GM20000 (cell line): ENCODE data around the gene NEGR1.

Source experiments
- DNase-seq: peaks from one replicate; pipeline ENCODE4 v3.0.0; 2012; ENCODE audit warnings: low spot score
- CTCF ChIP-seq: IDR thresholded peaks from 2 replicates; pipeline ENCODE4 v1.5.1; 2012; ENCODE audit warnings: mild to moderate bottlenecking, control low read depth; ENCODE audit errors: extremely low read depth, missing control alignments

Gene NEGR1

GRCh38 chr1:72105201-72105600 lies 177.1 kb downstream of the NEGR1 start:
- no peak for TF ChIP-seq CTCF
- no peak for DNase-seq

GRCh38 chr1:72101840-72102632 lies 180.3 kb downstream of the NEGR1 start:
- no peak for DNase-seq
- no peak for TF ChIP-seq CTCF

- no peak for DNase-seq
- no peak for TF ChIP-seq CTCF
Observed at GRCh38 chr1:72100771-72101170, 181.6 kb downstream of the NEGR1 start.

GRCh38 chr1:72097851-72098570 lies 184.3 kb downstream of the NEGR1 start:
- no peak for TF ChIP-seq CTCF
- DNase-seq, result no peak

- no peak for DNase-seq
- no peak for TF ChIP-seq CTCF
Observed at GRCh38 chr1:72094209-72094608, 188.1 kb downstream of the NEGR1 start.

GRCh38 chr1:72086394-72086793 lies 195.9 kb downstream of the NEGR1 start:
- no peak for TF ChIP-seq CTCF
- no peak for DNase-seq

- no peak for DNase-seq
- TF ChIP-seq CTCF, result no peak
Observed at GRCh38 chr1:72075425-72075824, 206.9 kb downstream of the NEGR1 start.
